HG03064 (cell line): ENCODE measurements around the gene ZNF532.

ENCODE experiments used
- ATAC-seq: cut with Tn5 transposase; IDR thresholded peaks from one replicate; pipeline ENCODE4 v1.9.1; 2021; ENCODE audit warnings: low read depth; ENCODE audit not compliant: unreplicated experiment

The ZNF532 gene

GRCh38 chr18:58966704-58967103, 102.0 kb downstream of the ZNF532 start:
- ATAC-seq = no peak

- no peak for ATAC-seq
Observed at GRCh38 chr18:58967751-58968254, 103.1 kb downstream of the ZNF532 start.

GRCh38 chr18:58970943-58971790, 106.5 kb downstream of the ZNF532 start:
- ATAC-seq = peak; percentile 75

- no peak for ATAC-seq
Observed at GRCh38 chr18:58975296-58975695, 110.6 kb downstream of the ZNF532 start.

GRCh38 chr18:58975781-58976180, 111.1 kb downstream of the ZNF532 start:
- no peak for ATAC-seq

GRCh38 chr18:58977223-58977622, 112.5 kb downstream of the ZNF532 start:
- no peak for ATAC-seq

GRCh38 chr18:58977801-58978200, 113.1 kb downstream of the ZNF532 start:
- no peak for ATAC-seq

GRCh38 chr18:58978916-58979315, 114.2 kb downstream of the ZNF532 start:
- no peak for ATAC-seq

- ATAC-seq = no peak
Observed at GRCh38 chr18:58979615-58980014, 114.9 kb downstream of the ZNF532 start.

GRCh38 chr18:58980991-58981390, 116.3 kb downstream of the ZNF532 start:
- ATAC-seq = no peak

- no peak for ATAC-seq
Observed at GRCh38 chr18:58983260-58984155, 118.8 kb downstream of the ZNF532 start.

GRCh38 chr18:58988600-58988999, 123.9 kb downstream of the ZNF532 start:
- no peak for ATAC-seq

GRCh38 chr18:58989184-58989759, 124.6 kb downstream of the ZNF532 start:
- ATAC-seq = no peak

GRCh38 chr18:58990720-58991119, 126.0 kb downstream of the ZNF532 start:
- no peak for ATAC-seq

GRCh38 chr18:58991167-58991798, 126.6 kb downstream of the ZNF532 start:
- peak; percentile 79 for ATAC-seq

- no peak for ATAC-seq
Observed at GRCh38 chr18:58992301-58993231, 127.9 kb downstream of the ZNF532 start.

GRCh38 chr18:58993260-58993659, 128.6 kb downstream of the ZNF532 start:
- ATAC-seq = no peak

- no peak for ATAC-seq
Observed at GRCh38 chr18:58995663-58996062, 131.0 kb downstream of the ZNF532 start.

- no peak for ATAC-seq
Observed at GRCh38 chr18:58996131-58996641, 131.5 kb downstream of the ZNF532 start.
